KBM-7 (cell line): Measurements from ENCODE around the gene FGF1.

Experiments used
- DNase-seq: peaks from one replicate; pipeline ENCODE4 v3.0.0-alpha.2; 2015
- in situ Hi-C: fragments of 300-500 bp; cut with MboI; formaldehyde crosslinking; loops from 2 replicates; pipeline ENCODE4 v1.14.3; 2020; ENCODE audit warnings: low sequenced_read_pairs, low pct_unique_long_range_greater_than_20kb, mixed read lengths

FGF1 gene

GRCh38 chr5:142600611-142601358 lies 85.1 kb downstream of the FGF1 start:
- in situ Hi-C loops: no loop called here
- no peak for DNase-seq

- no peak for DNase-seq
- in situ Hi-C loops: no loop called here
These were observed 85.8 kb downstream of the FGF1 start for GRCh38 chr5:142600092-142600491.

GRCh38 chr5:142598338-142598700 lies 87.6 kb downstream of the FGF1 start:
- DNase-seq: no peak
- in situ Hi-C loops: no loop called here

- DNase-seq: no peak
These were observed 88.1 kb downstream of the FGF1 start for GRCh38 chr5:142597546-142598337.

GRCh38 chr5:142597025-142597424 lies 88.9 kb downstream of the FGF1 start:
- in situ Hi-C loops: no loop called here
- DNase-seq: no peak

More at GRCh38 chr5:142597546-142598337, 88.1 kb downstream of the FGF1 start:
- in situ Hi-C loops: no loop called here

GRCh38 chr5:142592365-142592764 lies 93.5 kb downstream of the FGF1 start:
- DNase-seq: no peak
- in situ Hi-C loops: no loop called here

GRCh38 chr5:142590451-142591231 lies 95.2 kb downstream of the FGF1 start:
- in situ Hi-C loops: no loop called here
- DNase-seq: no peak

GRCh38 chr5:142589720-142590119 lies 96.2 kb downstream of the FGF1 start:
- in situ Hi-C loops: no loop called here
- no peak for DNase-seq

GRCh38 chr5:142587354-142587965 lies 98.4 kb downstream of the FGF1 start:
- in situ Hi-C loops: no loop called here
- DNase-seq: peak; percentile 19

GRCh38 chr5:142586552-142586951 lies 99.3 kb downstream of the FGF1 start:
- in situ Hi-C loops: no loop called here
- DNase-seq: no peak

- in situ Hi-C loops: no loop called here
- no peak for DNase-seq
These were observed 100.4 kb downstream of the FGF1 start for GRCh38 chr5:142585451-142585850.

- no peak for DNase-seq
- in situ Hi-C loops: no loop called here
These were observed 101.0 kb downstream of the FGF1 start for GRCh38 chr5:142584891-142585290.

- in situ Hi-C loops: no loop called here
- no peak for DNase-seq
These were observed 107.6 kb downstream of the FGF1 start for GRCh38 chr5:142578161-142578830.

- in situ Hi-C loops: no loop called here
- no peak for DNase-seq
These were observed 109.1 kb downstream of the FGF1 start for GRCh38 chr5:142576804-142577203.

GRCh38 chr5:142576303-142576702 lies 109.6 kb downstream of the FGF1 start:
- DNase-seq: no peak
- in situ Hi-C loops: no loop called here

GRCh38 chr5:142572006-142572405 lies 113.9 kb downstream of the FGF1 start:
- in situ Hi-C loops: no loop called here
- no peak for DNase-seq

GRCh38 chr5:142571371-142571770 lies 114.5 kb downstream of the FGF1 start:
- DNase-seq: no peak
- in situ Hi-C loops: no loop called here

GRCh38 chr5:142569905-142570304 lies 116.0 kb downstream of the FGF1 start:
- DNase-seq: no peak
- in situ Hi-C loops: no loop called here

GRCh38 chr5:142568996-142569335 lies 116.9 kb downstream of the FGF1 start:
- no peak for DNase-seq
- in situ Hi-C loops: no loop called here
